ENCODE measurements around the gene SUFU. TPM values are rescaled to one million over a fixed set of nuclear protein-coding genes. Genes with fewer than 3 reads are reported as not detected.
A peak's percentile ranks its signal among the peaks of the same experiment; 100 is the strongest.

The SUFU gene
- total RNA-seq, 4 donors from 2014 or later = 5.0 to 8.9 (median 6.8) TPM

DNA sequence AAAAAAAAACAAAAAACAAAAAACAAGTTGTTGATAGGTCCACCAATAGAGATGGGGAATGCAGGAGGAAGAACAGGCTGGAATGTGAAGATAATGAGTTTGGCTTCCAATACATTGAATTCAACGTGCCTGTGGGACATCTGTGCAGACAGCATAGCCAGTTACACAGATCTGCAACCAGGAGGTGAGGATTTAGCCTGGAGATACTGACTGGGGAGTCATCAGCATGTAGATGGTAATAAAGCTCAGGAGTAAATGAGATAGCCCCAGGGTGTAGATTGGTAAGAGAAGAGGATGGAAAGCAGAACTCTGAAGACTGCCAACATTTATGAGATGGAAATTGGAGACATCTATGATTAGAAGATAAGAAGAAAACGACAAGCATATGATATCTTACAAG is 135.8 kb downstream of the SUFU start:
- H3K27me3 ChIP-seq = no peaks in the 10 kb centered on the region
- TF ChIP-seq, protein P1, sequence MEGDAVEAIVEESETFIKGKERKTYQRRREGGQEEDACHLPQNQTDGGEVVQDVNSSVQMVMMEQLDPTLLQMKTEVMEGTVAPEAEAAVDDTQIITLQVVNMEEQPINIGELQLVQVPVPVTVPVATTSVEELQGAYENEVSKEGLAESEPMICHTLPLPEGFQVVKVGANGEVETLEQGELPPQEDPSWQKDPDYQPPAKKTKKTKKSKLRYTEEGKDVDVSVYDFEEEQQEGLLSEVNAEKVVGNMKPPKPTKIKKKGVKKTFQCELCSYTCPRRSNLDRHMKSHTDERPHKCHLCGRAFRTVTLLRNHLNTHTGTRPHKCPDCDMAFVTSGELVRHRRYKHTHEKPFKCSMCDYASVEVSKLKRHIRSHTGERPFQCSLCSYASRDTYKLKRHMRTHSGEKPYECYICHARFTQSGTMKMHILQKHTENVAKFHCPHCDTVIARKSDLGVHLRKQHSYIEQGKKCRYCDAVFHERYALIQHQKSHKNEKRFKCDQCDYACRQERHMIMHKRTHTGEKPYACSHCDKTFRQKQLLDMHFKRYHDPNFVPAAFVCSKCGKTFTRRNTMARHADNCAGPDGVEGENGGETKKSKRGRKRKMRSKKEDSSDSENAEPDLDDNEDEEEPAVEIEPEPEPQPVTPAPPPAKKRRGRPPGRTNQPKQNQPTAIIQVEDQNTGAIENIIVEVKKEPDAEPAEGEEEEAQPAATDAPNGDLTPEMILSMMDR (IDR thresholded peaks at IDR 0.05) = no peak
- TF ChIP-seq POLR2A (IDR thresholded peaks at IDR 0.05) = no peak
- H3K9me3 ChIP-seq = no peaks in the 10 kb centered on the region
- no peaks in the 10 kb centered on the region for H3K36me3 ChIP-seq
- no peak overlapping the region for H3K4me3 ChIP-seq
- intact Hi-C loops (cut with DNase I) = no loop called here
- H3K27ac ChIP-seq = no peak overlapping the region
- no peak for DNase-seq
- peaks cover 6 to 23% (median 11%) of the 10 kb centered on the region in 3 donors for H3K4me1 ChIP-seq
- WGBS, 2 donors = 30 to 39% methylated on average over 2 of the region's 2 CpGs

DNA sequence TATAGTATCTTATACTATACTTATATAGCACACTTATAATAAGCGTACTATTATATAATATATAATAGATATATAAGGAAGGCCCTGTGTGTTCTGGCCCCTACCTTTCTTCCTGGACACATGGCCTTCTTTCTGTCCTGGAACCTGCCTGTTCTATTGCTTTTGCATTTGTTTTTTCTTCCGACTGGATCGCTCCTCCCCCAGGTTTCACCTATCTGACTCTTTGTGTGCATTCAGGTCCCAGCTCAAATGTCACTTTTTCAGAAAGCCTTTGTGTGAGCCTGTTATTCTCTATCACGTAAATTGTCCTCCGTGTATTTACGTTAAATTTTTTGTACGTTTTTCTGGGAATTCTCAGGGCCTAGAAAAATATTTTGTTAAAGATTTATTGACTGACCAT is 137.6 kb downstream of the SUFU start:
- DNase-seq = no peak
- 16 to 30% methylated on average over 7 of the region's 7 CpGs for WGBS, 2 donors
- Histone ChIP-seq H3K4me1 (peaks cover 3 to 19% (median 4%) of the 10 kb centered on the region in 3 donors), H3K27me3 (no peaks in the 10 kb centered on the region), H3K27ac (peak overlapping the region; percentile 97 to 100 (median 99)), H3K36me3 (no peaks in the 10 kb centered on the region), H3K4me3 (peak overlapping the region; percentile 85 to 94 (median 90)), H3K9me3 (no peaks in the 10 kb centered on the region)
- intact Hi-C loops (cut with DNase I) = no loop called here
- TF ChIP-seq, protein P1 (IDR thresholded peaks at IDR 0.05) = no peak
- no peak for TF ChIP-seq POLR2A (IDR thresholded peaks at IDR 0.05)

DNA sequence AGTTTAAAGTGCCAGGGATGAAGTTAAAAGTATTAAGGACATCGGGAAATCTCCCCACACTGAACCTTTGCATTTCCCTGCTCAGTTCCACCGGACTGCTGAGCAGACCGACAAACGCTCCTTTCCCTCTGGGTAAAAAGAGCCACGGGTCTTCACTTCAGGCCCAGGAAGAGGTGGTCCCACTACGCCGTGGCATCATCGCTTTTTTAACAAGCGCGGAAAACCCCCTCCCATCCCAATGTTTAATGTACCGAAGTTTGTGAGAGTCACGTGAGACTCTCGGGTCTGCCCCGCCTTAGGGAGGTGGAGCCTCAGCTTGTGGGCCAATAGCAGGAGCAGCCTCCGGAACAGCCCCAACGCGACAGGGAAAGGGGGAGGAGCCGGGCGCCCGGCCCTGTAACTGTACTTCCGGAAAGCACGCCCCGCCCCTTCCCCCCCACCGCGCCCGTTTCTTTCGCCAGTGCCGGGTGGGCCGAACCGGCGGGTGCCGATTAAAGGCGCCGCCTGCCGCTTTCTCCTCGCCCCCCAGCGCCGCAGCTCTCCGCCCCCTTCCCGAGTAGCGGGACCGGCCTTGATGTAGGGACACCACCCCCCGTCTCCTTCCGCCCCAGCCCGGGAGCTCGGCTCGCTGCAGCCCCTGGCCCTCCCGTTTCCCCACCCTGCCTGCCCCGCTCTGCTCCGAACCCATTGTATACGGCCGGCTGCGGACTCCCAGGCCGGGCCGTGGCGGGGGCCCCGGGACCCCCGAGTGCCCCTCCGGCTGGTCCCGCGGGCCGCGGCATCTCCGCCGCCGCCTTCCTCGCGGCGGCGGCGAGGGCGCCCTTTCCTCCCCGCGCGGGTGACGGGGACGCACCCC is 138.3 kb downstream of the SUFU start:
- WGBS, 2 donors = 0% methylated on average over 7 to 10 of the region's 77 CpGs
- TF ChIP-seq POLR2A (IDR thresholded peaks at IDR 0.05) = peak in 3 of 4 donors; percentile 23 to 95 (median 86)
- TF ChIP-seq, protein P1 (IDR thresholded peaks at IDR 0.05) = peak in 1 of 6 experiments; percentile 4
- no peaks in the 10 kb centered on the region for H3K27me3 ChIP-seq
- peak overlapping the region; percentile 85 to 94 (median 90) for H3K4me3 ChIP-seq
- H3K27ac ChIP-seq = peak overlapping the region; percentile 97 to 100 (median 99)
- DNase-seq = peak; percentile 93
- no peaks in the 10 kb centered on the region for H3K36me3 ChIP-seq
- H3K9me3 ChIP-seq = no peaks in the 10 kb centered on the region
- intact Hi-C loops (cut with DNase I) = no loop called here
- peaks cover 10 to 26% (median 11%) of the 10 kb centered on the region in 3 donors for H3K4me1 ChIP-seq

DNA sequence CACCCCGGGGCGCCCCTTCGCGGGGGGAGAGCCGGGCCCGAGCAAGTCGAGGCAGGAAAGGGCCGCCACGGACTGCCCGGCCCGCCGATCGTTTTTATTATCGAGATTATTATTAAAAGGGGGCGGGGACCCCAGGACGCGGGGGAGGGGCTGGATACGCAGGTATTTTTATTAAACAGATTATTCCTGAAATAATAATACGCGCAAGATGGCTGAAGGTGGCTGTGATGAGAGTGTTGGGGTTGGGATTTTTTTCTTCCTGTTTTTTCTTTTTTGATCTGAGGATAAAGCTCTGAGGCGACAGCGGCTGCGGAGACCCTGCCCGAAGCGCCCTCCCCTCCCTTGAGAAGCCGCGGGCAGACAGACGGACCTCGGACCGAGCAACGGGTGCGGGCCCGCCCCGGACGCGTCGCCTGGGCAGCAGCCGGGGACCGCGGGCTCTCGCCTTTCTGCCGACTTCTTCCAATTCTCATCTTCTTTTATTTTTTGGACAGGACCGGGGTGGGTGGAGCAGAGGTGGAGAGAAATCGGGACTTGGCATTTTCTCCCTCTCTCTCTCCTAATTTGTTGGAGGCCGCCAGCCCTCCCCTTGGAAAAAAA is 139.1 kb downstream of the SUFU start:
- H3K36me3 ChIP-seq = no peaks in the 10 kb centered on the region
- DNase-seq = no peak
- peak overlapping the region; percentile 85 to 94 (median 90) for H3K4me3 ChIP-seq
- peak in 2 of 4 donors; percentile 68 to 83 for TF ChIP-seq POLR2A (IDR thresholded peaks at IDR 0.05)
- TF ChIP-seq, protein P1 (IDR thresholded peaks at IDR 0.05) = no peak
- H3K27ac ChIP-seq = peak overlapping the region; percentile 97 to 100 (median 99)
- 0 to 2% methylated on average over 7 to 37 of the region's 45 CpGs for WGBS, 2 donors
- H3K4me1 ChIP-seq = peaks cover 18 to 33% (median 18%) of the 10 kb centered on the region in 3 donors
- intact Hi-C loops (cut with DNase I) = no loop called here
- no peaks in the 10 kb centered on the region for H3K9me3 ChIP-seq
- no peaks in the 10 kb centered on the region for H3K27me3 ChIP-seq

Measured in esophagus squamous epithelium (tissue), 5 donors.